ENCODE data around the gene HRAS. TPM values are rescaled to one million over a fixed set of nuclear protein-coding genes. Genes with fewer than 3 reads are reported as not detected.

The HRAS gene
- total RNA-seq, 1 experiment from 2014 or later: 104 TPM

- Histone ChIP-seq H3K9ac (ENCODE audit: low read length) (peak overlapping the region; percentile 84), H3K4me1 (ENCODE audit: control insufficient read depth in 1 of 2, insufficient read depth in 2 of 2, low read length in 2 of 2) (peaks cover 23 to 48% of the 10 kb centered on the region in 2 experiments), H3K9me3 (ENCODE audit: control insufficient read depth in 1 of 2, insufficient read depth in 1 of 2, low read depth in 1 of 2, low read length in 2 of 2) (no peaks in the 10 kb centered on the region), H3K27me3 (ENCODE audit: insufficient read depth, low read length) (no peaks in the 10 kb centered on the region), H2AFZ (ENCODE audit: low read depth, low read length, poor library complexity, severe bottlenecking) (no peak overlapping the region), H3K4me2 (ENCODE audit: low read length) (peak overlapping the region; percentile 91), H3K79me2 (ENCODE audit: insufficient read depth, low read length) (peaks cover 15% of the 10 kb centered on the region), H3K9me2 (ENCODE audit: insufficient read depth) (no peaks in the 10 kb centered on the region), H3K4me3 (replicated peaks in 1 of 2; ENCODE audit: low read depth in 1 of 2, low read length in 2 of 2) (peak overlapping the region; percentile 65 to 92), H3K36me3 (ENCODE audit: control insufficient read depth in 1 of 2, insufficient read depth in 2 of 2, low read length in 2 of 2) (0 out of 4 replicates have a peak, but pooled peaks cover 0 to 3% of the 10 kb centered on the region in 2 experiments), H3K27ac (ENCODE audit: low read depth, low read length) (peak overlapping the region; percentile 93), H4K20me1 (ENCODE audit: insufficient read depth) (no peaks in the 10 kb centered on the region)
- DNase-seq (ENCODE audit: low read depth, low spot score) (no peak), ATAC-seq (peak; percentile 57)
- TF ChIP-seq CBX3 (IDR thresholded peaks at IDR 0.05; ENCODE audit: low read depth): no peak
- no peak for TF ChIP-seq FOSL1 (IDR thresholded peaks at IDR 0.05; ENCODE audit: low read depth)
- no peak for TF ChIP-seq MAX (IDR thresholded peaks at IDR 0.05)
- no peak for TF ChIP-seq ZBTB33 (IDR thresholded peaks at IDR 0.05; ENCODE audit: extremely low read depth, insufficient replicate concordance, low read length)
- no peak for TF ChIP-seq ELF1 (IDR thresholded peaks at IDR 0.05; ENCODE audit: borderline replicate concordance, low read depth)
- TF ChIP-seq EZH2phosphoT487 (IDR thresholded peaks at IDR 0.05; ENCODE audit: borderline replicate concordance): no peak
- no peak for TF ChIP-seq CTCF (IDR thresholded peaks at IDR 0.05 in 2 of 3, conservative IDR thresholded peaks at IDR 0.05 in 1 of 3; ENCODE audit: borderline replicate concordance in 1 of 3, insufficient read depth in 1 of 3, low read depth in 2 of 3, low read length in 2 of 3)
- no peak for TF ChIP-seq EGR1 (IDR thresholded peaks at IDR 0.05; ENCODE audit: low read depth)
- TF ChIP-seq ZFX (IDR thresholded peaks at IDR 0.05): peak; percentile 21; the same call in 1 of the 2 replicates
- TF ChIP-seq POLR2AphosphoS5 (IDR thresholded peaks at IDR 0.05; ENCODE audit: low read depth, low read length): 0 out of 2 replicates have a peak, but pooled peaks have one; percentile 16
- TF ChIP-seq POLR2A (IDR thresholded peaks at IDR 0.05; ENCODE audit: borderline replicate concordance, extremely low read depth, insufficient read depth, insufficient read length): peak; percentile 35
- TF ChIP-seq YY1 (IDR thresholded peaks at IDR 0.05; ENCODE audit: extremely low read depth, insufficient replicate concordance, low read depth, low read length): no peak
- TF ChIP-seq JUND (IDR thresholded peaks at IDR 0.05): no peak
- POLR2A ChIA-PET: no interaction called here
- CTCF ChIA-PET: no interaction called here
- intact Hi-C loops (cut with micrococcal nuclease): loop anchor here (2.0 kb wide), 1 partner anchor 25 kb away; the partner anchor contains the start of gene LRRC56
- TSS peak; percentile 38 for BruUV-seq (replicated peaks)
- RAD21 ChIA-PET (ENCODE audit: low non-redundant PET in 1 of 2, low total read pairs in 2 of 2, uncharacterized antibody in 2 of 2, unreplicated experiment in 2 of 2): no interaction called here
Observed at GRCh38 chr11:561148-562003, 26.0 kb upstream of the HRAS start.

All from HCT116 (cell line).